Measurements from ENCODE around the gene MAP3K21.

GRCh38 chr1:233406339-233406960 is 78.9 kb downstream of the MAP3K21 start:
- TF ChIP-seq SMC3 (IDR thresholded peaks at IDR 0.05; ENCODE audit: low read depth, low read length): no peak
- no peak for TF ChIP-seq CTCF (conservative IDR thresholded peaks at IDR 0.05; ENCODE audit: low read depth, low read length)
- no peak for TF ChIP-seq CEBPB (IDR thresholded peaks at IDR 0.05; ENCODE audit: low read depth, low read length)
- TF ChIP-seq RCOR1 (IDR thresholded peaks at IDR 0.05; ENCODE audit: insufficient replicate concordance, low read length): no peak
- TF ChIP-seq MAZ (IDR thresholded peaks at IDR 0.05; ENCODE audit: borderline replicate concordance, low read depth, low read length): no peak
- TF ChIP-seq RFX5 (IDR thresholded peaks at IDR 0.05; ENCODE audit: low read depth, low read length): no peak
- TF ChIP-seq POLR2A (IDR thresholded peaks at IDR 0.05; ENCODE audit: low read depth, low read length): no peak
- TF ChIP-seq ELK1 (IDR thresholded peaks at IDR 0.05; ENCODE audit: borderline replicate concordance, low read depth, low read length): no peak
